ENCODE data around the gene FKBP4. TPM values are rescaled to one million over a fixed set of nuclear protein-coding genes. Genes with fewer than 3 reads are reported as not detected.

FKBP4 gene
- 10 to 100 TPM; 29.6 to 86.5 (median 45.1) TPM for total RNA-seq

DNA sequence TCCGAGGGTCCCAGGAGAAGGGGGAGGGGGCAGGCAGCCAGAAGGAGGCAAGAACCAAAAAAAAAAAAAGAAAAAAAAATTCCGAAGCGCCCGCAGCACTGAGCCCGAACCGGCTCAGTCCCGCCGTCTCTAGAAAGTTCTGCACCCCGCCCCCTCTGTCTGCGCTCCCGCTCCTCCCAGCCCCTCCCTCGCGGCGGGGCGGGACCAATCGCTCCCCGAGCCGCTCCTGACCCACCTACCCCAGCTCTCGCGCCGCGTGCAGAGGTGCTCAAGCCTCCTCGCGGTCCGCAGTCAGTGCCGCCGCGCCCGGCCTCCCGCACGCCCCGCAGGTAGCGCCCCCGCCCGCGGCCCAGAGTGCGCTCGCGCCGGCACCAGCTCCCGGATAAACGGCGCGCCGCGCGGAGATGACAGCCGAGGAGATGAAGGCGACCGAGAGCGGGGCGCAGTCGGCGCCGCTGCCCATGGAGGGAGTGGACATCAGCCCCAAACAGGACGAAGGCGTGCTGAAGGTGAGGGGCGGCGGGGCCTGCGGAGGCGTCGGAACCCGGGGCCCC, at the start of gene FKBP4:
Gene FKBP4, plus strand, starts transcription at position 235 of the 554 bp plus-strand sequence. Its CDS starts 170 bp downstream, at position 405.
- TF ChIP-seq, protein P1, sequence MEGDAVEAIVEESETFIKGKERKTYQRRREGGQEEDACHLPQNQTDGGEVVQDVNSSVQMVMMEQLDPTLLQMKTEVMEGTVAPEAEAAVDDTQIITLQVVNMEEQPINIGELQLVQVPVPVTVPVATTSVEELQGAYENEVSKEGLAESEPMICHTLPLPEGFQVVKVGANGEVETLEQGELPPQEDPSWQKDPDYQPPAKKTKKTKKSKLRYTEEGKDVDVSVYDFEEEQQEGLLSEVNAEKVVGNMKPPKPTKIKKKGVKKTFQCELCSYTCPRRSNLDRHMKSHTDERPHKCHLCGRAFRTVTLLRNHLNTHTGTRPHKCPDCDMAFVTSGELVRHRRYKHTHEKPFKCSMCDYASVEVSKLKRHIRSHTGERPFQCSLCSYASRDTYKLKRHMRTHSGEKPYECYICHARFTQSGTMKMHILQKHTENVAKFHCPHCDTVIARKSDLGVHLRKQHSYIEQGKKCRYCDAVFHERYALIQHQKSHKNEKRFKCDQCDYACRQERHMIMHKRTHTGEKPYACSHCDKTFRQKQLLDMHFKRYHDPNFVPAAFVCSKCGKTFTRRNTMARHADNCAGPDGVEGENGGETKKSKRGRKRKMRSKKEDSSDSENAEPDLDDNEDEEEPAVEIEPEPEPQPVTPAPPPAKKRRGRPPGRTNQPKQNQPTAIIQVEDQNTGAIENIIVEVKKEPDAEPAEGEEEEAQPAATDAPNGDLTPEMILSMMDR (IDR thresholded peaks at IDR 0.05), result no peak
- DNase-seq (ENCODE audit: low spot score), result peak; percentile 79
- ATAC-seq (ENCODE audit: low FRiP score), result peak; percentile 94

GRCh38 chr12:2745655-2746054, 49.1 kb upstream of the FKBP4 start:
- DNase-seq (ENCODE audit: low spot score) (no peak), ATAC-seq (ENCODE audit: low FRiP score) (no peak)
- TF ChIP-seq, protein P1 (IDR thresholded peaks at IDR 0.05), result no peak

- DNase-seq (ENCODE audit: low spot score), result no peak
- ATAC-seq (ENCODE audit: low FRiP score), result no peak
These were observed 45.2 kb upstream of the FKBP4 start for GRCh38 chr12:2749580-2749979.

DNA sequence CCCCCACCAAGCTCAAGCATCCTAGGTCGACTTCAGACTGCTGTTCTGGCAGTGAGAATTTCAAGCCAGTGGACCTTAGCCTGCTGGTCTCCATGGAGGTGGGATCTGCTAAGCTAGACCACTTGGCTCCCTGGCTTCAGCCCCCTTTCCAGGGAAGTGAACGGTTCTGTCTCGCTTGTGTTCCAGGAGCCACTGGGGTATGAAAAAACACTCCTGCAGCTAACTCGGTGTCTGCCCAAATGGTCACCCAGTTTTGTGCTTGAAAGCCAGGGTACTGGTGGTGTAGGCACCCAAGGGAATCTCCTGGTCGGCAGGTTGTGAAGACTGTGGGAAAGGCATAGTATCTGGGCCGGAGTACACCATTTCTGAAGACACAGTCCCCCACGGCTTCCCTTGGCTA, 44.6 kb upstream of the FKBP4 start:
- TF ChIP-seq, protein P1 (IDR thresholded peaks at IDR 0.05), result no peak
- no peak for DNase-seq (ENCODE audit: low spot score)
- no peak for ATAC-seq (ENCODE audit: low FRiP score)

More at GRCh38 chr12:2749580-2749979, 45.2 kb upstream of the FKBP4 start:
- TF ChIP-seq, protein P1 (IDR thresholded peaks at IDR 0.05), result no peak

- TF ChIP-seq, protein P1 (IDR thresholded peaks at IDR 0.05), result no peak
- ATAC-seq (ENCODE audit: low FRiP score) (no peak), DNase-seq (ENCODE audit: low spot score) (no peak)
These were observed 43.5 kb upstream of the FKBP4 start for GRCh38 chr12:2751230-2751629.

GRCh38 chr12:2751686-2752085, 43.1 kb upstream of the FKBP4 start:
- TF ChIP-seq, protein P1 (IDR thresholded peaks at IDR 0.05), result no peak
- no peak for DNase-seq (ENCODE audit: low spot score)
- no peak for ATAC-seq (ENCODE audit: low FRiP score)

- TF ChIP-seq, protein P1 (IDR thresholded peaks at IDR 0.05), result no peak
- ATAC-seq (ENCODE audit: low FRiP score) (peak; percentile 73), DNase-seq (ENCODE audit: low spot score) (no peak)
These were observed 41.9 kb upstream of the FKBP4 start for GRCh38 chr12:2752676-2753371.
